NT2/D1 (cell line): Measurements from ENCODE around the gene CROCC2.

Source experiments
- YY1 ChIP-seq: IDR thresholded peaks from 2 replicates; pipeline ENCODE4 v1.6.1; 2011; ENCODE audit not compliant: insufficient read length, insufficient read depth
- ZNF274 ChIP-seq: IDR thresholded peaks from 2 replicates; pipeline ENCODE4 v1.6.1; 2011; ENCODE audit warnings: mild to moderate bottlenecking, low read depth, low read length

GRCh38 chr2:240915526-240916341 is 9.6 kb downstream of the CROCC2 start:
- TF ChIP-seq YY1 = no peak
- no peak for TF ChIP-seq ZNF274
